Psoas muscle (tissue), 8 donors: Measurements from ENCODE around the gene FMNL1. TPM values are rescaled to one million over a fixed set of nuclear protein-coding genes. Genes with fewer than 3 reads are reported as not detected.
A peak's percentile ranks its signal among the peaks of the same experiment; 100 is the strongest.

Experiments
- ATAC-seq, 4 donors: fragments of 200-7000 bp; cut with Tn5 transposase; one replicate each; pipeline ENCODE4 v1.9.1; 2020; ENCODE audit warnings: moderate library complexity in 3 of 4, mild to moderate bottlenecking in 2 of 4
- DNase-seq, 2 donors: peaks; one replicate each; pipeline ENCODE4 v3.0.0-alpha.2; 2020
- H3K27ac ChIP-seq: fragments of 200-600 bp; one replicate; pipeline ENCODE4 v1.8.0; 2022
- H3K27me3 ChIP-seq, 3 donors: fragments of 200-600 bp in 1 of 3; one replicate each; pipeline versions ENCODE4 v1.6.1 to v1.8.0; 2013 to 2022; ENCODE audit warnings: low read length in 2 of 3, mild to moderate bottlenecking in 2 of 3, moderate library complexity in 1 of 3; ENCODE audit not compliant: insufficient read depth in 3 of 3
- H3K36me3 ChIP-seq, 2 donors: fragments of 200-600 bp in 1 of 2; one replicate each; pipeline versions ENCODE4 v1.6.1 to v1.8.0; 2013 to 2022; ENCODE audit warnings: low read depth in 1 of 2, mild to moderate bottlenecking in 1 of 2, moderate library complexity in 1 of 2; ENCODE audit not compliant: insufficient read depth in 1 of 2
- H3K4me1 ChIP-seq: fragments of 200-600 bp; one replicate; pipeline ENCODE4 v1.8.0; 2022
- H3K4me3 ChIP-seq: fragments of 200-600 bp; one replicate; pipeline ENCODE4 v1.8.0; 2022; ENCODE audit warnings: mild to moderate bottlenecking
- H3K9me3 ChIP-seq: fragments of 200-600 bp; one replicate; pipeline ENCODE4 v1.8.0; 2022
- CTCF ChIP-seq: fragments of 200-600 bp; IDR thresholded peaks from one replicate; pipeline ENCODE4 v1.8.0; 2022; ENCODE audit warnings: antibody characterized with exemption
- WGBS, 3 donors: extraction: QIAGEN DNeasy Blood & Tissue Kit; methylation state at CpG; one replicate each; pipeline versions ENCODE4 v1.1.6 to v1.1.7; 2013; 5-methylcytosine and 5-hydroxymethylcytosine counted together
- intact Hi-C, 2 donors: fragments of 100-400 bp; cut with DNase I; formaldehyde crosslinking; loops; one replicate each; pipeline versions ENCODE4 v1.11.0 to v1.14.2; 2022
- polyA plus RNA-seq, 3 donors: library from polyadenylated mRNA; stranded (reverse); fragments of 200-250 nt; gene quantifications; one replicate each; pipeline ENCODE4 v1.2.3, GENCODE V29; 2013
- total RNA-seq, 4 donors: library from RNA; stranded (reverse); fragmentation: NEBNext Ultra II Directional in 2 of 4; extraction: Animal tissue kit (Norgen Biotek cat#: 25700) in 2 of 4; gene quantifications; one replicate each; pipeline versions ENCODE4 v1.2.1 to v1.2.4, GENCODE V29; 2021 to 2023
- donor health status: healthy with polysubstance abuse.
- donor health status: DM: no; HTN: no; CAD: no; lungs with moderate emphysema.
- donor health status: Bipolar disorder and iron deficiency.
- donor health status: healthy.
- donor health status: DM: yes; HTN: yes; CAD: no.
- donor health status: DM: no; HTN: no; CAD: no.
- donor health status: DM: no; HTN: no; CAD: no.
- donor health status: DM: yes; HTN: yes; CAD: no.

The FMNL1 gene
- total and polyA plus RNA-seq, 7 donors, result 1.8 to 6.5 (median 5.4) TPM

GRCh38 chr17:45271603-45272002, 49.9 kb downstream of the FMNL1 start:
- 95 to 98% (median 96%) methylated on average over 3 of the region's 3 CpGs for WGBS, 3 donors
- Histone ChIP-seq H3K9me3 (no peaks in the 10 kb centered on the region), H3K27ac (no peak overlapping the region), H3K4me3 (no peak overlapping the region), H3K36me3 (peaks cover 17 to 85% of the 10 kb centered on the region in 2 donors), H3K27me3 (no peaks in the 10 kb centered on the region), H3K4me1 (peaks cover 12% of the 10 kb centered on the region)
- DNase-seq (peak in 1 of 2 donors; percentile 22), ATAC-seq (no peak)
- TF ChIP-seq CTCF, result no peak
- intact Hi-C loops, result no loop called here

GRCh38 chr17:45273551-45273957, 51.9 kb downstream of the FMNL1 start:
- no peak for TF ChIP-seq CTCF
- H3K4me3 ChIP-seq, result no peak overlapping the region
- DNase-seq (peak; percentile 53 to 57), ATAC-seq (peak in 1 of 4 donors; percentile 31)
- H3K27ac ChIP-seq, result no peak overlapping the region
- WGBS, 3 donors, result 34 to 52% (median 46%) methylated on average over 16 of the region's 16 CpGs
- H3K36me3 ChIP-seq, result peaks cover 12 to 65% of the 10 kb centered on the region in 2 donors
- H3K9me3 ChIP-seq, result no peaks in the 10 kb centered on the region
- H3K4me1 ChIP-seq, result peaks cover 28% of the 10 kb centered on the region
- no peaks in the 10 kb centered on the region for H3K27me3 ChIP-seq
- intact Hi-C loops, result no loop called here

- no peak overlapping the region for H3K4me3 ChIP-seq
- H3K36me3 ChIP-seq, result peaks cover 10 to 60% of the 10 kb centered on the region in 2 donors
- H3K9me3 ChIP-seq, result no peaks in the 10 kb centered on the region
- ATAC-seq (no peak), DNase-seq (peak in 1 of 2 donors; percentile 27)
- no peak for TF ChIP-seq CTCF
- intact Hi-C loops, result no loop called here
- peaks cover 32% of the 10 kb centered on the region for H3K4me1 ChIP-seq
- 70 to 83% (median 75%) methylated on average over 5 of the region's 5 CpGs for WGBS, 3 donors
- no peak overlapping the region for H3K27ac ChIP-seq
- no peaks in the 10 kb centered on the region for H3K27me3 ChIP-seq
Observed at GRCh38 chr17:45274033-45274432, 52.3 kb downstream of the FMNL1 start.

GRCh38 chr17:45276031-45276430, 54.3 kb downstream of the FMNL1 start:
- H3K27ac ChIP-seq, result peak overlapping the region; percentile 73
- H3K36me3 ChIP-seq, result peaks cover 0 to 60% of the 10 kb centered on the region in 2 donors
- peaks cover 42% of the 10 kb centered on the region for H3K4me1 ChIP-seq
- no peak overlapping the region for H3K4me3 ChIP-seq
- 37 to 45% (median 38%) methylated on average over 6 of the region's 6 CpGs for WGBS, 3 donors
- ATAC-seq (peak; percentile 3 to 60 (median 28)), DNase-seq (peak in 1 of 2 donors; percentile 56)
- intact Hi-C loops, result loop anchor here (1.0 to 5.0 kb wide), 2 partner anchors 110 to 111 kb away; no protein-coding TSS in a partner anchor
- H3K9me3 ChIP-seq, result no peaks in the 10 kb centered on the region
- no peak for TF ChIP-seq CTCF
- H3K27me3 ChIP-seq, result no peaks in the 10 kb centered on the region
